SK-N-MC (cell line): Measurements from ENCODE around the gene ACAA2.
"Not testable (repeated sequence)": the region's sequence is repeated elsewhere in the genome, so short reads cannot be mapped to it uniquely, and the experiment has no call there.

Experiments used
- DNase-seq: peaks from one replicate; pipeline ENCODE4 v3.0.0-alpha.2; 2011; ENCODE audit warnings: low read depth, low spot score
- H3K27ac ChIP-seq: fragments of 200-600 bp; sonication (generic); 2 replicates; pipeline ENCODE4 v1.5.1; 2016; ENCODE audit warnings: mixed run types
- H3K36me3 ChIP-seq: fragments of 200-600 bp; sonication (generic); 2 replicates; pipeline ENCODE4 v1.6.1; 2017; ENCODE audit warnings: antibody characterized with exemption, low read length, mixed read lengths; ENCODE audit not compliant: insufficient read depth
- H3K4me3 ChIP-seq: fragments of 200-600 bp; sonication (generic); 2 replicates; pipeline ENCODE4 v1.5.1; 2016
- H3K9ac ChIP-seq: fragments of 200-600 bp; sonication (generic); 2 replicates; pipeline ENCODE4 v1.8.0; 2017; ENCODE audit warnings: mixed run types, mixed read lengths; ENCODE audit not compliant: insufficient read length
- H3K9me3 ChIP-seq: fragments of 200-600 bp; sonication (generic); 2 replicates; pipeline ENCODE4 v1.6.1; 2017; ENCODE audit warnings: low read depth, mild to moderate bottlenecking, antibody characterized with exemption, low read length, moderate library complexity, mixed read lengths
- EZH2 ChIP-seq: fragments of 200-600 bp; sonication (generic); IDR thresholded peaks from one replicate; pipeline ENCODE4 v1.6.1; 2017; ENCODE audit warnings: antibody characterized with exemption
- FOXP2 ChIP-seq: optimal IDR thresholded peaks from 2 replicates; pipeline ENCODE3; 2011; ENCODE audit warnings: mild to moderate bottlenecking, moderate library complexity; ENCODE audit not compliant: insufficient read depth; ENCODE audit errors: extremely low read length, control extremely low read depth
- POLR2AphosphoS5 ChIP-seq: IDR thresholded peaks from 2 replicates; pipeline ENCODE4 v1.6.1; 2012; ENCODE audit warnings: mild to moderate bottlenecking, low read depth, low read length, borderline replicate concordance

Gene ACAA2

DNA sequence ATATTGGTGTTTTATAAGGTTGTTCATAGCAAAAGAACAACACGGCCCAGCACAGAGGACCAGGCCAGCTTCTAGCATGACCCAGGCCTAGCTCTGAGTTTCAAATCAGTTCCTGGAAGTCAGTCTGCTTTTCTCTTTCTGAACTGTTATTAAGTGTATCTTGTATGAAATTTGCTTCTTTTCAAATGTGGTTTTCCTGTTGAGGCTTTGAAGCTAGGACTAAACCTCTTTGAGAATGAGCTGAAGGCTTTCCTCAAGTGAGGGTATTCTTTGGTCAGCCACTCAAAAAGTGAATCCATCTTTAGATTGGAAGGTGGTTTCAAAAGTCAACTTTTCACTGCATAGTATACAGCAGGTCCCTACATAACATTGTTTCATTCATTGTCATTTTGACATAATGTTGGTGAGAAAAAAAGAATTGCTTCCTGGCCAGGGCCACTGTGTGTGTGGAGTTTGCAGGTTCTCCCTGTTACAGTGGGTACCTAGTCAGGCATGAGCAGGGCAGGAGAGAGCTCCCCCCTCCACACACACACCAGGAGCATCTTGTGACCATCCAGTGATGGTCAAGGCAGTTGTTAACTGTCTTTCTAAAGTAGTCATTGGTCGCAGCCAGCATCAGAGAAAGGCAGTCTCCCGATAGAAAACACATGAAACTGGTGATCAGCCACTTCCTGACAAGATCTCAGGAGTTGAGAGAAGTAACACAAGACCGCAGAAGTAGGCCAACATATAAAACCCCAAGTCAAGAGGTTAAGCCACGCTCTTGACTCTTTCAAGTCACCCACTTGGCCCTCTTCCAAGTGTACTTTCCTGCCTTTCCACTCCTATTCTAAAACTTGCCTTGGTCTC is 6.7 kb upstream of the ACAA2 start:
- H3K27ac ChIP-seq, result no peak overlapping the region
- TF ChIP-seq POLR2AphosphoS5 (no peak), FOXP2 (no peak), EZH2 (no peak)

DNA sequence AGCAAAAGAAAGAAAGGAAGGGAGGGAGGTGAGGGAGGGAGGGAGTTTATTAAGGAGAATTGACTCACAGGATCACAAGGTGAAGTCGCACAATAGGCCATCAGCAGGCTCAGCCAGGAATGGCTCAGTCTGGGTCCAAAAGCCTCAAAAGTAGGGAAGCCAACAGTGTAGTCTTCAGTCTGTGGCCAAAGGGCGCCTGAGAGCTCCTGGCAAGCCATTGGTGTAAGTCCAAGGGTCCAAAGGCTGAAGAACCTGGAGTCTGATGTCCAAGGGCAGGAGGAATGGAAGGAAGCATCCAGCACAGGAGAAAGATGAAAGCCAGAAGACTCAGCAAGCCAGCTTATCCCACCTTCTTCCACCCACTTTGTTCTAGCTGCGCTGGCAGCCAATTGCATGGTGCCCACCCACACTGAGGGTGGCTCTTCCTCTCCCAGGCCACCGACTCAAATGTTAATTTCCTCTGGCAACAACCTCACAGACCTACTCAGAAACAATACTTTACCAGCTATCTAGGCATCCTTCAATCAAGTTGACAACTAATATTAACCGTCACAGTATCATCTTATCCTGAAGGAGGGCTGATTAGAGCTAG is 5.8 kb upstream of the ACAA2 start:
- Histone ChIP-seq H3K9me3 (no peaks in the 10 kb centered on the region), H3K36me3 (no peaks in the 10 kb centered on the region), H3K9ac (no peak overlapping the region), H3K4me3 (no peak overlapping the region), H3K27ac (no peak overlapping the region)
- TF ChIP-seq POLR2AphosphoS5, result no peak
- no peak for TF ChIP-seq FOXP2
- no peak for TF ChIP-seq EZH2
- no peak for DNase-seq

More for the DNA sequence above, 6.7 kb upstream of the ACAA2 start:
- Histone ChIP-seq H3K36me3 (no peaks in the 10 kb centered on the region), H3K9me3 (no peaks in the 10 kb centered on the region), H3K9ac (no peak overlapping the region), H3K4me3 (no peak overlapping the region)
- DNase-seq, result no peak

DNA sequence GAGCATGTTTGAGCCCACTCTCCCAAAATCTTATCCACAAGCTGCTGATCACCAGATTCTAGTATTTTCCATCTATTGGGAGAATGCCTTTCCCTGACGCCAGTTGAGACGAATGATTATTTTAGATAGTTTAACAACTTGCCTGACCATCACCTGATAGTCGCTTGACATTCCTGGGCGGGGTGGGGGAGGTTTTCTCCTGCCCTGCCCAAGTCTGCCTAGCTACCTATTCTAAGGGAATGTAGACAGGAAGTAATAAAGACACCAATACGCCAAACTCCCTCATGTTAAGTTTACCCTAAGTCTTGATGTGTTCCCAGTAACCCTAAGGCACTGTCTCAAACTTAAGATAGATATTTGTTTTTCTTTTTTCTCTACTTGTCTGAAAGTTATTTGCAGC is 4.6 kb upstream of the ACAA2 start:
- Histone ChIP-seq H3K27ac (no peak overlapping the region), H3K9ac (no peak overlapping the region), H3K36me3 (no peaks in the 10 kb centered on the region), H3K9me3 (no peaks in the 10 kb centered on the region), H3K4me3 (no peak overlapping the region)
- DNase-seq, result no peak
- no peak for TF ChIP-seq FOXP2
- no peak for TF ChIP-seq EZH2
- no peak for TF ChIP-seq POLR2AphosphoS5

DNA sequence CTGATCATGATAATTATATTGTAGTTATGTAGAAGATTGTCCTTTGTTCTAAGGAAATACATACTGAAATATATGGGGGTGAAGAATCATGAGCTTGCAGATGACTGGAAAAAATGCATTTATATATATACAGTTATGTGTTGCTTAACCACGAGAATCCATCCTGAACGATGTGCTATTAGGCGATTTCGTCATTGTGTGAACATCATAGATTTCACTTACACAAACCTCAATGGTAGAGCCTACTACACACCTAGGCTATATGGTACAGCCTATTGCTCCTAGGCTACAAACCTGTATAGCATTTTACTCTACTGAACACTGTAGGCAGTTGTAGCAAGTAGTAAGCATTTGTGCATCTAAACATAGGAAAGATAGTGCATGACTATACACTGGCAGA is 2.6 kb upstream of the ACAA2 start:
- Histone ChIP-seq H3K36me3 (no peaks in the 10 kb centered on the region), H3K9ac (no peak overlapping the region), H3K4me3 (no peak overlapping the region), H3K9me3 (no peaks in the 10 kb centered on the region), H3K27ac (no peak overlapping the region)
- DNase-seq, result no peak
- no peak for TF ChIP-seq EZH2
- TF ChIP-seq FOXP2, result no peak
- TF ChIP-seq POLR2AphosphoS5, result no peak

DNA sequence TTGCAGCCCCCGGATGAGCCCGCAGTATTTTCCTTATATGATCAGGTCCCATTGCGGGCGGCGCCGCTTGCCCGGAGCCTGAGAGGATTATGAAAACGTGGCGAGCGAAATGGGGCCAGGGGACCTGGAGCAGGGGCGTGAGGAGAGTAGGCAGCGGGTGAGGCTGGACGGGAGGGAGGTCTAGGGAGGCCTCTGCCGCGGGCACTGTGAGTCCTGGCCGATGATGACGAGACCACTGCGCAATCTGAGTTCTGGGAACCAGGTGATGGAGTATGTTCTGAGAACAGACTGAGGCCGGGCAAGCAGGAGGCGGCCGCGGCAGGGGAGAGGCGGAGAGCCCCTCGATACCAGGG is 790 bp upstream of the ACAA2 start:
- H3K9ac ChIP-seq, result peak overlapping the region; percentile 84
- no peaks in the 10 kb centered on the region for H3K9me3 ChIP-seq
- TF ChIP-seq EZH2, result no peak
- no peak for TF ChIP-seq POLR2AphosphoS5
- TF ChIP-seq FOXP2, result no peak
- H3K27ac ChIP-seq, result no peak overlapping the region
- H3K36me3 ChIP-seq, result no peaks in the 10 kb centered on the region
- peak overlapping the region; percentile 89 for H3K4me3 ChIP-seq
- DNase-seq, result no peak

DNA sequence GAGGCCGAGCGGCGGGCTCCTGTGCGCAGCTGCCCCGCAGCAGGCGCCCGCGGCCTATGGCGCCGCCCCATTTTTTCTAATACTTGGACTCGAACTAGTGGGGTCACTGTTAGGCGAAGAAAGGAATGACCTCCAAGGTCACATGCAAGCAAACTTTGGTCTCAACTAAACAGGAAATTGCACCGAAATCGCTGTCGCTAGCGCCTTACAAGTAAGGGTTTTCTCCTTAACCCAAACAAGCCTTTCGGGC is 339 bp downstream of the ACAA2 start:
- DNase-seq, result no peak
- no peaks in the 10 kb centered on the region for H3K9me3 ChIP-seq
- peak overlapping the region; percentile 89 for H3K4me3 ChIP-seq
- no peaks in the 10 kb centered on the region for H3K36me3 ChIP-seq
- peak overlapping the region; percentile 84 for H3K9ac ChIP-seq
- H3K27ac ChIP-seq, result no peak overlapping the region
- TF ChIP-seq EZH2, result no peak
- no peak for TF ChIP-seq POLR2AphosphoS5
- TF ChIP-seq FOXP2, result no peak

DNA sequence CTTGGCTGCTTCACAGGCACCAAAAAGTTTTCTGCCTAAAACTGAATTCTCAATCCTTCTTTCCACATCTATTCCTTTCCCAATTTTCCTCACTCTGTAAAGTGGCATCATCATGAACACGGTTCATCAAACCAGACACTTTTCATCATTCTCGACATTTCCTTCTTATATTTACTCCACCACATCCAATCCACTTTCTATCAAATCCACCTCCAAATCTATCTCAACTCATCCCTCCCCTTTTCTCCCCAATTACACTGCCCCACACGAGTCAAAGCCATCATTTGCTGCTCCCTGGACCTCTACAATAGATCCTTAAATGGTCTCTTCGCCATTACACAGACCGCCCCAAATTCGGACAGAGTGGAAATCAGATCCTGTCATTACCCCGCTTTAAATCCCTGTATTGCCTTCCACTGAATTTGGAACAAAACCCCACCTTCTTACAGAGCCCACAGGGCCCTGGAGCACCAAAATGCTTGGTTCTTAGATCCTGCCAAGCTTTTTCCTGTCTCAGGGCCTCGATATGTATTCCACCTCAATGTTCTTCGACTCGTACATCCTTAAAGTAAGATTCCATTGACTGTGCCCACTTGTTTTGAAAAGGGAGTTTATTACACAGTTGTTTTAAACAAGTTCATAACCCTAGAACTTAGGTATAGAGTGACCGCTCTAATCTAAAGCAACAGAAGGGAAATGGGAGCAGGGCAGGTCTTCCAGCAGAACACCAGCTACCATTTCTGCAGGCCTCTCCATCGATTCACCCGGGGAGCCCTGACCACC is 856 bp downstream of the ACAA2 start:
- peak overlapping the region; percentile 89 for H3K4me3 ChIP-seq
- peak overlapping the region; percentile 84 for H3K9ac ChIP-seq
- no peak overlapping the region for H3K27ac ChIP-seq
- no peaks in the 10 kb centered on the region for H3K36me3 ChIP-seq
- TF ChIP-seq EZH2, result no peak
- TF ChIP-seq POLR2AphosphoS5, result no peak
- TF ChIP-seq FOXP2, result no peak
- no peaks in the 10 kb centered on the region for H3K9me3 ChIP-seq
- no peak for DNase-seq

DNA sequence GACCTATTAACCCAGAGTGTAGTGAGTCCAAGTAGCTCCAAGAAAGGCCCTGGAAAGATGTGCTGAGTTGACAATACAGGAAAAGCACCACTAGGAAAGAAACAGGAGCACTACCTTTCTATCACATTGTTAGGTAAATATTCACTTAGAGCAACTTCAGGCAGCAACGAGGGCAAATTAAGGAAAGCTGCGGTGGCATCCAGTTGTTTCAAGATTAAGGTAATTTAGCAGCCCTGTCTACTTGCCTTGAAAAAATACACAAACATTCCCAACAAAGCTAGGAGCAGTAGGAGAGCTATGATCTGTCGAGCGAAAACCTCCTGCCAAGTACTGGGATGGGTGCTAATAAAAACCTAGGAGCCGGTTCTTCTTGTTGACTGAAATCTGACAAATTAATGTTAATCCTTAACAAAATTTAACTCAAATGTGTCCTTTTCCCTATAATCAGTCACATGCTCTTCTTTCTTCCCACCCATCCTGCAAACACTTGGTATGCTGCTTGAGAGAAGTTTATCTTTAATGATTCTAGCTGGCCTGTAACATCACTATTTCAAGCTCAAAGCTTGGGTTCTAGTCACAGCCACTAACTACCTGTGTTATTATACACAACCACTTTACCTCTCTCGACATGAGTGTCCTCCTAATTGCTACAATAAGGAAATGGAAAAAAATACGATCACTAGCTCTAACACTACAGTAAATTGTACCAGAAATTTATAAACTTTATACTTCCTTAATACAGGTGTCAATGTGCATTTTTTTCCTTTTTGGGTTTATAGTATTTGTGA is 2.0 kb downstream of the ACAA2 start:
- Histone ChIP-seq H3K27ac (0 out of 2 replicates have a peak overlapping the region, but pooled peaks have one; percentile 3), H3K9ac (no peak overlapping the region), H3K9me3 (no peaks in the 10 kb centered on the region), H3K4me3 (no peak overlapping the region), H3K36me3 (no peaks in the 10 kb centered on the region)
- TF ChIP-seq FOXP2, result no peak
- no peak for TF ChIP-seq EZH2
- TF ChIP-seq POLR2AphosphoS5, result no peak
- no peak for DNase-seq

DNA sequence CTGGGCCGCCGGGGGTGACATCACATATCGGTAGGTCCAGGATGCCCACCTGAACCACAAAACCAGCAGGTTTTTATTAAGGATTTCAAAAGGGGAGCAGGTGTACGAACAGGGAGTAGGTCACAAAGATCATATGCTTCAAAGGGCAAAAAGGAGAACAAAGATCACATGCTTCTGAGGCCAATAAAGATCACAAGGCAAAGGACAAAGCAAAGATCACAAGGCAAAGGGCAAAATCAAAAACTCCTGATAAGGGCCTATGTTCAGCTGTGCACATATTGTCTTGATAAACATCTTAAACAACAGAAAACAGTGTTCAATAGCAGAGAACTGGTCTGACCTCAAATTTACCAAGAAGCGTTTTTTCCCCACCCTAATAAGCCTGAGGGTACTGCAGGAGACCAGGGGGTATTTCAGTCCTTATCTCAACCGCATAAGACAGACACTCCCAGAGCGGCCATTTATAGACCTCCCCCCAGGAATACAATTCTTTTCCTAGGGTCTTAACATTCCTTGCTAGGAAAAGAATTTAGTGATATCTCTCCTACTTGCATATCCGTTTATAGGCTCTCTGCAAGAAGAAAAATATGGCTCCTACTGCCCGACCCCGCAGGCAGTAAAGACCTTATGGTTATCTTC is 4.7 kb downstream of the ACAA2 start:
- not testable (repeated sequence) for H3K9me3 ChIP-seq, H3K9ac ChIP-seq, H3K4me3 ChIP-seq, H3K27ac ChIP-seq, H3K36me3 ChIP-seq, DNase-seq
